CD4-positive, alpha-beta T cell treated with Interleukin-6 at 100 ng/mL for 8 hours (primary cell): ENCODE data around the gene YIPF1.

ENCODE experiments used
- DNase-seq: peaks from one replicate; pipeline ENCODE4 v3.0.0-alpha.2; 2020; ENCODE audit warnings: mixed read lengths, low spot score

YIPF1 gene

GRCh38 chr1:53889304-53890298, at the start of gene YIPF1:
Gene YIPF1 (minus strand): TSS chr1:53889797. CDS start chr1:53888937, 860 bp downstream.
- peak; percentile 88 for DNase-seq

GRCh38 chr1:53938136-53938830, 48.7 kb upstream of the YIPF1 start:
- no peak for DNase-seq

- DNase-seq: no peak
These were observed 46.8 kb upstream of the YIPF1 start for GRCh38 chr1:53936430-53936829.

GRCh38 chr1:53934170-53934765, 44.7 kb upstream of the YIPF1 start:
- DNase-seq: no peak

- DNase-seq: no peak
These were observed 41.9 kb upstream of the YIPF1 start for GRCh38 chr1:53931523-53931922.

- no peak for DNase-seq
These were observed 41.3 kb upstream of the YIPF1 start for GRCh38 chr1:53930932-53931331.

GRCh38 chr1:53929246-53929960, 39.8 kb upstream of the YIPF1 start:
- no peak for DNase-seq

- DNase-seq: no peak
These were observed 37.8 kb upstream of the YIPF1 start for GRCh38 chr1:53927376-53927881.

GRCh38 chr1:53919675-53920066, 30.1 kb upstream of the YIPF1 start:
- no peak for DNase-seq

- no peak for DNase-seq
These were observed 28.7 kb upstream of the YIPF1 start for GRCh38 chr1:53918343-53918742.

- no peak for DNase-seq
These were observed 23.9 kb upstream of the YIPF1 start for GRCh38 chr1:53913352-53914033.

GRCh38 chr1:53911442-53911841, 21.8 kb upstream of the YIPF1 start:
- DNase-seq: no peak

- no peak for DNase-seq
These were observed 20.3 kb upstream of the YIPF1 start for GRCh38 chr1:53909946-53910345.

- no peak for DNase-seq
These were observed 16.5 kb upstream of the YIPF1 start for GRCh38 chr1:53906121-53906520.

- no peak for DNase-seq
These were observed 15.9 kb upstream of the YIPF1 start for GRCh38 chr1:53905509-53905908.

GRCh38 chr1:53902235-53903138, 12.9 kb upstream of the YIPF1 start:
- DNase-seq: no peak

GRCh38 chr1:53899708-53900107, 10.1 kb upstream of the YIPF1 start:
- DNase-seq: no peak

- no peak for DNase-seq
These were observed 9.6 kb upstream of the YIPF1 start for GRCh38 chr1:53899206-53899628.

- DNase-seq: no peak
These were observed 7.1 kb upstream of the YIPF1 start for GRCh38 chr1:53896635-53897229.

- no peak for DNase-seq
These were observed 5.8 kb upstream of the YIPF1 start for GRCh38 chr1:53895421-53895820.
